HepG2 (cell line): ENCODE results near the gene SBSN. TPM values are rescaled to one million over a fixed set of nuclear protein-coding genes. Genes with fewer than 3 reads are reported as not detected.

Experiments used
- ATAC-seq: fragments of 200-7000 bp; cut with Tn5 transposase; 3 replicates; pipeline ENCODE4 v1.9.1; 2020; ENCODE audit warnings: mild to moderate bottlenecking, moderate library complexity
- BruUV-seq: library from RNA; stranded (reverse); fragments of 400-500 nt; replicated peaks from 2 replicates; lab custom pipeline; 2021; lab: Mats Ljungman, UMichigan
- CTCF ChIA-PET: fragments of 300-600 bp; formaldehyde crosslinking; extraction: SDS; loops from one replicate; lab custom pipeline; 2021; ENCODE audit warnings: low total read pairs, inconsistent platforms, low intra/inter-chr PET ratio; lab: Yijun Ruan, JAX
- POLR2A ChIA-PET: fragments of 350-600 bp; sonication (Branson Sonifier 250); formaldehyde crosslinking; loops from one replicate; lab custom pipeline; 2020; ENCODE audit warnings: antibody characterized with exemption, inconsistent platforms; lab: Yijun Ruan, JAX
- DNase-seq: peaks from one replicate; pipeline ENCODE4 v3.0.0-alpha.2; 2015; ENCODE audit warnings: low spot score
- FAIRE-seq: peaks from 3 replicates; lab custom pipeline; 2011; peaks lifted over from hg19 to GRCh38; lab: Jason Lieb, UNC
- H2AFZ ChIP-seq: one replicate; pipeline ENCODE4 v1.6.1; 2011; ENCODE audit warnings: low read length, inconsistent platforms
- H3K27ac ChIP-seq: fragments of 300-600 bp; 3 replicates; pipeline ENCODE4 v1.8.0; 2011; ENCODE audit warnings: mixed run types, mild to moderate bottlenecking, mixed read lengths, low read length, inconsistent platforms; ENCODE audit not compliant: insufficient read depth; ENCODE audit errors: extremely low read length
- H3K27me3 ChIP-seq, 2 experiments: fragments of 200-600 bp in 1 of 2; 2 replicates in 1 of 2; 3 replicates in 1 of 2; pipeline versions ENCODE4 v1.6.0 to v1.8.0; 2011; ENCODE audit warnings: low read length in 2 of 2, mild to moderate bottlenecking in 2 of 2, moderate library complexity in 2 of 2, inconsistent platforms in 1 of 2; ENCODE audit not compliant: insufficient read depth in 2 of 2, control insufficient read depth in 1 of 2
- H3K36me3 ChIP-seq, 2 experiments: fragments of 200-600 bp in 1 of 2; replicated peaks in 1 of 2; 2 replicates in 1 of 2; 3 replicates in 1 of 2; pipeline versions ENCODE4 v1.5.1 to v1.8.0; 2011; ENCODE audit warnings: low read length in 2 of 2, inconsistent platforms in 1 of 2; ENCODE audit not compliant: insufficient read depth in 2 of 2, control insufficient read depth in 1 of 2
- H3K4me1 ChIP-seq: 2 replicates; pipeline ENCODE4 v1.5.1; 2012; ENCODE audit warnings: low read length, inconsistent platforms; ENCODE audit not compliant: insufficient read depth
- H3K4me2 ChIP-seq: 2 replicates; pipeline ENCODE4 v1.6.0; 2011; ENCODE audit warnings: low read depth, low read length, inconsistent platforms
- H3K4me3 ChIP-seq, 3 experiments: fragments of 200-600 bp in 1 of 3; sonication (generic), shearing (Covaris generic) in 1 of 3; replicated peaks in 1 of 3; 2 replicates each; pipeline ENCODE4 v1.5.1; 2011 to 2016; ENCODE audit warnings: low read length in 3 of 3, inconsistent platforms in 2 of 3, low read depth in 2 of 3, mild to moderate bottlenecking in 2 of 3, control low read depth in 1 of 3, mixed read lengths in 1 of 3; ENCODE audit not compliant: insufficient read depth in 1 of 3
- H3K79me2 ChIP-seq: one replicate; pipeline ENCODE4 v1.6.1; 2011; ENCODE audit warnings: low read length, inconsistent platforms; ENCODE audit not compliant: insufficient read depth
- H3K9ac ChIP-seq: 2 replicates; pipeline ENCODE4 v1.6.0; 2011; ENCODE audit warnings: mild to moderate bottlenecking, low read depth, low read length, inconsistent platforms; ENCODE audit not compliant: insufficient read depth
- H3K9me3 ChIP-seq: 2 replicates; pipeline ENCODE4 v1.5.1; 2012; ENCODE audit warnings: mild to moderate bottlenecking, low read length
- H4K20me1 ChIP-seq: 2 replicates; pipeline ENCODE4 v1.6.0; 2011; ENCODE audit warnings: inconsistent platforms, mild to moderate bottlenecking, low read length, moderate library complexity; ENCODE audit not compliant: insufficient read depth
- CBX5 ChIP-seq: sonication (generic); formaldehyde crosslinking; IDR thresholded peaks from 2 replicates; pipeline ENCODE4 v1.4.0; 2020; ENCODE audit warnings: missing genetic modification reagents, borderline replicate concordance
- DMAP1 ChIP-seq: IDR thresholded peaks from 2 replicates; pipeline ENCODE4 v1.6.1; 2016
- HDAC1 ChIP-seq: sonication (generic); formaldehyde crosslinking; IDR thresholded peaks from 2 replicates; pipeline ENCODE4 v1.5.1; 2020; ENCODE audit warnings: mild to moderate bottlenecking, missing genetic modification reagents
- KMT2B ChIP-seq: IDR thresholded peaks from 2 replicates; pipeline ENCODE4 v1.6.1; 2016; ENCODE audit warnings: missing genetic modification reagents, missing compliant biosample characterization
- MAF1 ChIP-seq: sonication (generic); formaldehyde crosslinking; IDR thresholded peaks from 2 replicates; pipeline ENCODE4 v1.5.0; 2020; ENCODE audit warnings: missing genetic modification reagents, borderline replicate concordance
- NPAS2 ChIP-seq: sonication (generic); formaldehyde crosslinking; IDR thresholded peaks from 2 replicates; pipeline ENCODE4 v1.8.0; 2022; ENCODE audit warnings: mild to moderate bottlenecking, missing genetic modification reagents, borderline replicate concordance
- TAF15 ChIP-seq: fragments of 200-400 bp; formaldehyde crosslinking; IDR thresholded peaks from one replicate; pipeline ENCODE4 v1.6.1; 2018; ENCODE audit warnings: mild to moderate bottlenecking, low read depth, low read length; ENCODE audit not compliant: poor library complexity, severe bottlenecking
- ZNF205 ChIP-seq: IDR thresholded peaks from 2 replicates; pipeline ENCODE4 v1.6.1; 2018; ENCODE audit warnings: missing biosample characterization, missing genetic modification reagents
- ZNF234 ChIP-seq: sonication (generic); formaldehyde crosslinking; conservative IDR thresholded peaks from 2 replicates; pipeline ENCODE4 v1.5.1; 2020; ENCODE audit warnings: mild to moderate bottlenecking, missing genetic modification reagents
- ZNF556 ChIP-seq: sonication (generic); formaldehyde crosslinking; IDR thresholded peaks from 2 replicates; pipeline ENCODE4 v1.4.0; 2020; ENCODE audit warnings: mild to moderate bottlenecking, missing genetic modification reagents, borderline replicate concordance
- ZNF607 ChIP-seq: sonication (generic); formaldehyde crosslinking; IDR thresholded peaks from 2 replicates; pipeline ENCODE4 v1.5.1; 2020; ENCODE audit warnings: missing genetic modification reagents, mild to moderate bottlenecking, borderline replicate concordance
- ZNF614 ChIP-seq: IDR thresholded peaks from 2 replicates; pipeline ENCODE4 v1.6.1; 2018; ENCODE audit warnings: missing biosample characterization, missing genetic modification reagents, inconsistent platforms, borderline replicate concordance
- ZNF644 ChIP-seq: IDR thresholded peaks from 2 replicates; pipeline ENCODE4 v1.6.1; 2016; ENCODE audit warnings: low read depth
- ZNF672 ChIP-seq: sonication (generic); formaldehyde crosslinking; IDR thresholded peaks from 2 replicates; pipeline ENCODE4 v1.8.1; 2022; ENCODE audit warnings: missing genetic modification reagents
- ZNF749 ChIP-seq: sonication (generic); formaldehyde crosslinking; IDR thresholded peaks from 2 replicates; pipeline ENCODE4 v1.8.0; 2022; ENCODE audit warnings: mild to moderate bottlenecking, missing genetic modification reagents, moderate library complexity, borderline replicate concordance
- ZNF780A ChIP-seq: sonication (generic); formaldehyde crosslinking; IDR thresholded peaks from 2 replicates; pipeline ENCODE4 v1.8.0; 2022; ENCODE audit warnings: mild to moderate bottlenecking, missing genetic modification reagents, moderate library complexity
- WGBS: methylation state at CpG from one replicate; pipeline ENCODE4 v1.1.6; 2017; ENCODE audit warnings: low lambda C conversion rate; 5-methylcytosine and 5-hydroxymethylcytosine counted together
- in situ Hi-C: cut with HindIII; loops from 2 replicates; pipeline ENCODE4 v1.10.0; 2017; ENCODE audit warnings: low pct_unique_long_range_greater_than_20kb; ENCODE audit not compliant: extremely low pct_ligation_motif_present
- intact Hi-C: fragments of 100-400 bp; cut with micrococcal nuclease; formaldehyde crosslinking; loops from one replicate; pipeline ENCODE4 v1.10.0; 2022; ENCODE audit not compliant: unreplicated experiment
- polyA plus RNA-seq, 8 experiments: library from polyadenylated mRNA; depleted of rRNA in 3 of 8; stranded (reverse) in 7 of 8; unstranded in 1 of 8; fragments of >200 nt; fragmentation: Illumina TruSeq in 4 of 8; extraction: Trizol in 4 of 8; gene quantifications; 2 replicates each; pipeline versions ENCODE4 v1.2.1 to v1.2.3, GENCODE V29; 2011 to 2016; ENCODE audit warnings: low read depth in 4 of 8, missing spikeins in 1 of 8, mixed read lengths in 1 of 8; ENCODE audit not compliant: insufficient read depth in 1 of 8
- total RNA-seq, 5 experiments: library from RNA; depleted of rRNA; stranded (reverse); fragments of >200 nt; fragmentation: Illumina TruSeq; extraction: Trizol; gene quantifications; 2 replicates each; pipeline ENCODE4 v1.2.3, GENCODE V29; 2016; ENCODE audit warnings: low read depth in 1 of 5
- TF ChIP-seq, protein P1 (sequence below): IDR thresholded peaks from 2 replicates; pipeline ENCODE4 v1.6.1; 2018; ENCODE audit warnings: missing genetic modification reagents
- TF ChIP-seq, protein P2 (sequence below): sonication (generic); formaldehyde crosslinking; IDR thresholded peaks from 2 replicates; pipeline ENCODE4 v1.4.0; 2020; ENCODE audit warnings: mild to moderate bottlenecking, low read depth, missing genetic modification reagents
- TF ChIP-seq, protein P3 (sequence below): sonication (generic); formaldehyde crosslinking; IDR thresholded peaks from 2 replicates; pipeline ENCODE4 v1.4.0; 2020; ENCODE audit warnings: mild to moderate bottlenecking, missing genetic modification reagents
- TF ChIP-seq, protein P4 (sequence below): sonication (generic); formaldehyde crosslinking; IDR thresholded peaks from 2 replicates; pipeline ENCODE4 v1.9.0; 2021; ENCODE audit warnings: missing genetic modification reagents, mild to moderate bottlenecking, borderline replicate concordance

Gene SBSN
- total and polyA plus RNA-seq, 2 of the 13 experiments (the other 11 are each of a cell fraction or from before 2014, with no cell fraction given), result not detected

GRCh38 chr19:35502751-35503150 lies 25.4 kb downstream of the SBSN start:
- no peak overlapping the region for H3K27ac ChIP-seq
- H3K4me3 ChIP-seq, result no peak overlapping the region
- DNase-seq, result no peak
- CTCF ChIA-PET, result no interaction called here
- H3K4me1 ChIP-seq, result peaks cover 17% of the 10 kb centered on the region
- no peak for FAIRE-seq
- no peaks in the 10 kb centered on the region for H3K9me3 ChIP-seq
- H3K36me3 ChIP-seq, result peaks cover 3 to 15% of the 10 kb centered on the region in 2 experiments; a peak in 3 of 5 replicates
- H3K27me3 ChIP-seq, result no peaks in the 10 kb centered on the region
- intact Hi-C loops (no loop called here), in situ Hi-C loops (no loop called here)
- TF ChIP-seq ZNF607 (CRISPR knock-in tag), result no peak
- TF ChIP-seq ZNF780A (CRISPR knock-in tag), result no peak
- no peak for TF ChIP-seq DMAP1 (CRISPR knock-in tag)
- no peak for TF ChIP-seq MAF1 (CRISPR knock-in tag)
- no peak for TF ChIP-seq CBX5 (CRISPR knock-in tag)
- no peak for TF ChIP-seq ZNF672 (CRISPR knock-in tag)
- TF ChIP-seq NPAS2 (CRISPR knock-in tag), result no peak
- no peak for TF ChIP-seq TAF15
- TF ChIP-seq ZNF614 (CRISPR knock-in tag), result no peak
- TF ChIP-seq ZNF205, result no peak
- TF ChIP-seq ZNF556 (CRISPR knock-in tag), result no peak
- no peak for TF ChIP-seq KMT2B (CRISPR knock-in tag)
- TF ChIP-seq, protein P1, sequence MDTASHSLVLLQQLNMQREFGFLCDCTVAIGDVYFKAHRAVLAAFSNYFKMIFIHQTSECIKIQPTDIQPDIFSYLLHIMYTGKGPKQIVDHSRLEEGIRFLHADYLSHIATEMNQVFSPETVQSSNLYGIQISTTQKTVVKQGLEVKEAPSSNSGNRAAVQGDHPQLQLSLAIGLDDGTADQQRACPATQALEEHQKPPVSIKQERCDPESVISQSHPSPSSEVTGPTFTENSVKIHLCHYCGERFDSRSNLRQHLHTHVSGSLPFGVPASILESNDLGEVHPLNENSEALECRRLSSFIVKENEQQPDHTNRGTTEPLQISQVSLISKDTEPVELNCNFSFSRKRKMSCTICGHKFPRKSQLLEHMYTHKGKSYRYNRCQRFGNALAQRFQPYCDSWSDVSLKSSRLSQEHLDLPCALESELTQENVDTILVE (CRISPR knock-in tag), result no peak
- TF ChIP-seq, protein P2, sequence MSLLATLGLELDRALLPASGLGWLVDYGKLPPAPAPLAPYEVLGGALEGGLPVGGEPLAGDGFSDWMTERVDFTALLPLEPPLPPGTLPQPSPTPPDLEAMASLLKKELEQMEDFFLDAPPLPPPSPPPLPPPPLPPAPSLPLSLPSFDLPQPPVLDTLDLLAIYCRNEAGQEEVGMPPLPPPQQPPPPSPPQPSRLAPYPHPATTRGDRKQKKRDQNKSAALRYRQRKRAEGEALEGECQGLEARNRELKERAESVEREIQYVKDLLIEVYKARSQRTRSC (CRISPR knock-in tag), result no peak
- no peak for TF ChIP-seq ZNF644 (CRISPR knock-in tag)
- no peak for TF ChIP-seq HDAC1 (CRISPR knock-in tag)
- no peak for TF ChIP-seq ZNF234 (CRISPR knock-in tag)
- TF ChIP-seq, protein P3, sequence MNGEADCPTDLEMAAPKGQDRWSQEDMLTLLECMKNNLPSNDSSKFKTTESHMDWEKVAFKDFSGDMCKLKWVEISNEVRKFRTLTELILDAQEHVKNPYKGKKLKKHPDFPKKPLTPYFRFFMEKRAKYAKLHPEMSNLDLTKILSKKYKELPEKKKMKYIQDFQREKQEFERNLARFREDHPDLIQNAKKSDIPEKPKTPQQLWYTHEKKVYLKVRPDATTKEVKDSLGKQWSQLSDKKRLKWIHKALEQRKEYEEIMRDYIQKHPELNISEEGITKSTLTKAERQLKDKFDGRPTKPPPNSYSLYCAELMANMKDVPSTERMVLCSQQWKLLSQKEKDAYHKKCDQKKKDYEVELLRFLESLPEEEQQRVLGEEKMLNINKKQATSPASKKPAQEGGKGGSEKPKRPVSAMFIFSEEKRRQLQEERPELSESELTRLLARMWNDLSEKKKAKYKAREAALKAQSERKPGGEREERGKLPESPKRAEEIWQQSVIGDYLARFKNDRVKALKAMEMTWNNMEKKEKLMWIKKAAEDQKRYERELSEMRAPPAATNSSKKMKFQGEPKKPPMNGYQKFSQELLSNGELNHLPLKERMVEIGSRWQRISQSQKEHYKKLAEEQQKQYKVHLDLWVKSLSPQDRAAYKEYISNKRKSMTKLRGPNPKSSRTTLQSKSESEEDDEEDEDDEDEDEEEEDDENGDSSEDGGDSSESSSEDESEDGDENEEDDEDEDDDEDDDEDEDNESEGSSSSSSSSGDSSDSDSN (CRISPR knock-in tag), result no peak
- no peak for TF ChIP-seq ZNF749
- TF ChIP-seq, protein P4, sequence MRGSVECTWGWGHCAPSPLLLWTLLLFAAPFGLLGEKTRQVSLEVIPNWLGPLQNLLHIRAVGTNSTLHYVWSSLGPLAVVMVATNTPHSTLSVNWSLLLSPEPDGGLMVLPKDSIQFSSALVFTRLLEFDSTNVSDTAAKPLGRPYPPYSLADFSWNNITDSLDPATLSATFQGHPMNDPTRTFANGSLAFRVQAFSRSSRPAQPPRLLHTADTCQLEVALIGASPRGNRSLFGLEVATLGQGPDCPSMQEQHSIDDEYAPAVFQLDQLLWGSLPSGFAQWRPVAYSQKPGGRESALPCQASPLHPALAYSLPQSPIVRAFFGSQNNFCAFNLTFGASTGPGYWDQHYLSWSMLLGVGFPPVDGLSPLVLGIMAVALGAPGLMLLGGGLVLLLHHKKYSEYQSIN (CRISPR knock-in tag), result no peak
- POLR2A ChIA-PET, result interaction anchor here (1.6 kb wide), 1 partner anchor 8 kb away, joined by 4 read pairs; no protein-coding TSS in a partner anchor
- H3K79me2 ChIP-seq, result no peaks in the 10 kb centered on the region
- no peak overlapping the region for H3K9ac ChIP-seq
- H3K4me2 ChIP-seq, result no peak overlapping the region
- WGBS, result 98% methylated on average over 4 of the region's 4 CpGs
- no peak for ATAC-seq
- no peaks in the 10 kb centered on the region for H4K20me1 ChIP-seq
- H2AFZ ChIP-seq, result no peak overlapping the region
- no TSS peak for BruUV-seq
